Liver (tissue), 9 donors: ENCODE results near the gene OSBPL5. TPM values are rescaled to one million over a fixed set of nuclear protein-coding genes. Genes with fewer than 3 reads are reported as not detected.

ENCODE experiments used
- DNase-seq: peaks from one replicate; pipeline ENCODE4 v3.0.0-alpha.2; 2017; ENCODE audit warnings: low spot score
- H3K27ac ChIP-seq, 2 donors: one replicate each; pipeline ENCODE4 v1.7.0; 2013; ENCODE audit warnings: inconsistent platforms in 2 of 2, low read length in 2 of 2, control low read depth in 1 of 2, low read depth in 1 of 2, mild to moderate bottlenecking in 1 of 2
- H3K27me3 ChIP-seq, 4 donors: one replicate each; pipeline versions ENCODE4 v1.6.1 to v1.7.0; 2013; ENCODE audit warnings: low read length in 3 of 4, inconsistent platforms in 1 of 4, mild to moderate bottlenecking in 1 of 4, moderate library complexity in 1 of 4; ENCODE audit not compliant: control insufficient read depth in 4 of 4, insufficient read depth in 4 of 4
- H3K36me3 ChIP-seq, 4 donors: one replicate each; pipeline versions ENCODE4 v1.6.1 to v1.7.0; 2013; ENCODE audit warnings: low read length in 3 of 4, mild to moderate bottlenecking in 3 of 4, low read depth in 1 of 4, moderate library complexity in 1 of 4; ENCODE audit not compliant: control insufficient read depth in 4 of 4, insufficient read depth in 3 of 4
- H3K4me1 ChIP-seq, 4 donors: one replicate each; pipeline versions ENCODE4 v1.6.1 to v1.7.0; 2013; ENCODE audit warnings: low read length in 3 of 4, mild to moderate bottlenecking in 3 of 4, moderate library complexity in 1 of 4; ENCODE audit not compliant: control insufficient read depth in 4 of 4, insufficient read depth in 4 of 4
- H3K4me3 ChIP-seq, 3 donors: one replicate each; pipeline versions ENCODE4 v1.6.1 to v1.7.0; 2013; ENCODE audit warnings: low read length in 3 of 3, control low read depth in 1 of 3, low read depth in 1 of 3, mild to moderate bottlenecking in 1 of 3
- H3K9ac ChIP-seq, 2 donors: one replicate each; pipeline ENCODE4 v1.7.0; 2013; ENCODE audit warnings: low read length in 2 of 2, mild to moderate bottlenecking in 2 of 2, moderate library complexity in 2 of 2, control low read depth in 1 of 2, low read depth in 1 of 2
- H3K9me3 ChIP-seq, 4 donors: one replicate each; pipeline versions ENCODE4 v1.6.1 to v1.7.0; 2013; ENCODE audit warnings: low read length in 3 of 4; ENCODE audit not compliant: control insufficient read depth in 4 of 4
- CTCF ChIP-seq: fragments of 150-350 bp; IDR thresholded peaks from 2 replicates; pipeline ENCODE4 v1.5.1; 2017; ENCODE audit warnings: improper control_type of control experiment, low read depth, low read length; ENCODE audit not compliant: missing input control
- EGR1 ChIP-seq, 2 donors: IDR thresholded peaks; 2 replicates each; pipeline ENCODE4 v1.6.1; 2016 to 2018; ENCODE audit warnings: antibody characterized with exemption in 2 of 2, low read depth in 2 of 2
- FOXA1 ChIP-seq: IDR thresholded peaks from 2 replicates; pipeline ENCODE4 v1.6.1; 2016; ENCODE audit warnings: antibody characterized with exemption
- FOXA2 ChIP-seq: IDR thresholded peaks from 2 replicates; pipeline ENCODE4 v1.6.1; 2016; ENCODE audit warnings: antibody characterized with exemption
- GABPA ChIP-seq, 2 donors: IDR thresholded peaks in 1 of 2; conservative IDR thresholded peaks in 1 of 2; 2 replicates each; pipeline ENCODE4 v1.6.1; 2016; ENCODE audit warnings: antibody characterized with exemption in 2 of 2, mild to moderate bottlenecking in 1 of 2, moderate library complexity in 1 of 2
- HNF4A ChIP-seq, 2 donors: conservative IDR thresholded peaks; 2 replicates each; pipeline ENCODE4 v1.6.1; 2016; ENCODE audit warnings: antibody characterized with exemption in 2 of 2, mild to moderate bottlenecking in 2 of 2
- HNF4G ChIP-seq: IDR thresholded peaks from 2 replicates; pipeline ENCODE4 v1.6.1; 2016; ENCODE audit warnings: antibody characterized with exemption
- JUND ChIP-seq, 2 donors: IDR thresholded peaks; 2 replicates each; pipeline ENCODE4 v1.6.1; 2016; ENCODE audit warnings: antibody characterized with exemption in 2 of 2
- MAX ChIP-seq: IDR thresholded peaks from 2 replicates; pipeline ENCODE4 v1.6.1; 2016; ENCODE audit warnings: antibody characterized with exemption
- NR2F2 ChIP-seq: IDR thresholded peaks from 2 replicates; pipeline ENCODE4 v1.6.1; 2016; ENCODE audit warnings: antibody characterized with exemption
- RAD21 ChIP-seq, 2 donors: IDR thresholded peaks; 2 replicates each; pipeline ENCODE4 v1.6.1; 2016; ENCODE audit warnings: antibody characterized with exemption in 2 of 2, mild to moderate bottlenecking in 2 of 2
- REST ChIP-seq: IDR thresholded peaks from 2 replicates; pipeline ENCODE4 v1.6.1; 2016; ENCODE audit warnings: antibody characterized with exemption, mild to moderate bottlenecking
- RXRA ChIP-seq, 2 donors: IDR thresholded peaks; 2 replicates each; pipeline ENCODE4 v1.6.1; 2017 to 2018; ENCODE audit warnings: antibody characterized with exemption in 2 of 2, mild to moderate bottlenecking in 1 of 2
- SP1 ChIP-seq: IDR thresholded peaks from 2 replicates; pipeline ENCODE4 v1.6.1; 2018; ENCODE audit warnings: antibody characterized with exemption, mild to moderate bottlenecking
- TAF1 ChIP-seq: conservative IDR thresholded peaks from 2 replicates; pipeline ENCODE4 v1.6.1; 2016; ENCODE audit warnings: antibody characterized with exemption, mild to moderate bottlenecking
- YY1 ChIP-seq: IDR thresholded peaks from 2 replicates; pipeline ENCODE4 v1.6.1; 2016; ENCODE audit warnings: antibody characterized with exemption, mild to moderate bottlenecking
- ZBTB33 ChIP-seq: IDR thresholded peaks from 2 replicates; pipeline ENCODE4 v1.6.1; 2016; ENCODE audit warnings: antibody characterized with exemption
- WGBS: extraction: QIAGEN DNeasy Blood & Tissue Kit; methylation state at CpG from one replicate; pipeline ENCODE4 v1.1.7; 2013; 5-methylcytosine and 5-hydroxymethylcytosine counted together
- polyA plus RNA-seq, 2 donors: library from polyadenylated mRNA; stranded (reverse) in 1 of 2; unstranded in 1 of 2; fragments of 200-250 nt in 1 of 2; fragments of >200 nt in 1 of 2; fragmentation: Nextera tagmentation in 1 of 2; extraction: Ambion mirVana in 1 of 2; gene quantifications; one replicate each; pipeline versions ENCODE4 v1.2.1 to v1.2.3, GENCODE V29; 2013 to 2015
- total RNA-seq, 2 donors: library from RNA; depleted of rRNA; stranded (reverse); fragments of >200 nt; gene quantifications; one replicate each; pipeline ENCODE4 v1.2.3, GENCODE V29; 2014
- TF ChIP-seq, protein P1 (sequence below): IDR thresholded peaks from 2 replicates; pipeline ENCODE4 v1.6.1; 2016; ENCODE audit warnings: antibody characterized with exemption
- donor health status: healthy.
- donor health status: healthy.
- donor health status: healthy.
- donor health status: healthy.
- donor health status: healthy.

The OSBPL5 gene
- total and polyA plus RNA-seq, 4 donors = 0.74 to 6.2 (median 3.9) TPM

- TF ChIP-seq FOXA2 (no peak), YY1 (no peak), HNF4G (no peak), HNF4A (conservative IDR thresholded peaks at IDR 0.05) (no peak), RXRA (IDR thresholded peaks at IDR 0.05) (no peak), NR2F2 (no peak), CTCF (no peak), FOXA1 (no peak), GABPA (IDR thresholded peaks at IDR 0.05 in 1 of 2, conservative IDR thresholded peaks at IDR 0.05 in 1 of 2) (no peak), JUND (IDR thresholded peaks at IDR 0.05) (no peak), RAD21 (IDR thresholded peaks at IDR 0.05) (no peak), MAX (no peak), TAF1 (no peak), SP1 (no peak), ZBTB33 (no peak), EGR1 (IDR thresholded peaks at IDR 0.05; ENCODE audit: low read depth in 2 of 2) (no peak), REST (no peak)
- TF ChIP-seq, protein P1, sequence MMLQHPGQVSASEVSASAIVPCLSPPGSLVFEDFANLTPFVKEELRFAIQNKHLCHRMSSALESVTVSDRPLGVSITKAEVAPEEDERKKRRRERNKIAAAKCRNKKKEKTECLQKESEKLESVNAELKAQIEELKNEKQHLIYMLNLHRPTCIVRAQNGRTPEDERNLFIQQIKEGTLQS = no peak
- Histone ChIP-seq H3K36me3 (peaks cover 0 to 3% (median under 1%) of the 10 kb centered on the region in 4 donors), H3K9me3 (no peaks in the 10 kb centered on the region), H3K4me3 (no peak overlapping the region), H3K4me1 (peaks cover 17 to 56% (median 34%) of the 10 kb centered on the region in 4 donors), H3K27ac (no peak overlapping the region), H3K9ac (no peak overlapping the region), H3K27me3 (no peaks in the 10 kb centered on the region)
- WGBS = 96% methylated on average over 8 of the region's 8 CpGs
- no peak for DNase-seq
These were observed 118.5 kb downstream of the OSBPL5 start for GRCh38 chr11:3046641-3047040.
